HG02588 (cell line): ENCODE results near the gene TMEM158.
A peak's percentile ranks its signal among the peaks of the same experiment; 100 is the strongest.

Experiments used
- ATAC-seq: cut with Tn5 transposase; IDR thresholded peaks from one replicate; pipeline ENCODE4 v1.9.1; 2021; ENCODE audit warnings: mild to moderate bottlenecking, moderate library complexity; ENCODE audit not compliant: unreplicated experiment

TMEM158 gene

GRCh38 chr3:45226206-45226915, at the start of gene TMEM158:
Gene TMEM158 (minus strand): TSS chr3:45226287. CDS start chr3:45226027, 260 bp downstream.
- ATAC-seq = peak; percentile 81

DNA sequence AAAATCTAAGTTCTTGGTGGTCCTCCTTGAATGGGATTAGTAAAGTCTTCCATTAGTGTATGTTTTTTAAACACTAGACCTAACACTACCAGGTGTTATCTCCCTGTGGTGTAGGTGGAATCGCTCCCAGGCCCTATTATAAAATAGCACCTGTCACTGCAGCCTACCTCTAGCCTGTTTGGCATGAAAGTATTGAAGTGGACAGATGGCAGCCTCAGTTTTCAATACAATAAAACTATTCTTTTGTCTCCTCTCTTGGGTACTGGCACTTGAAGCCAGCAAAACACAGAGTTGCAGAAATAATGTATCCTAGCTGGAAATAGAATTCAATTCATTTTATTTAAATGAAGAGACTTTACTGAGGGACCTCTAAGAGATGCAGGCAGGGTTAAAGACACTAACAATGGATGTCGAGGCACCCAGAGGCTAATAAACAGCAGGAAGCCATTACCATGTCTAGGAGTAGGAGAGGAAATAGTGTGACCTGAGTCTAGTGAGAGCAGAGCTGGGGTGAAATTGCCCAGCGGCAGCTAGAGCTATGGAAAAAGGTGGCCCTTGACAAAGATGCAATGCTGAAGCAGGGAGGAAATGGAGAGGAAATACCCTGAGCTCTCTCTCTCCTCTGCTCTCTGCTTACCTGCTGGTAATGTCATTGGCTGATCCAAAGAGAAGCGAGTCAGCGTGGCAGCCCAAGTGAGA, 49.1 kb upstream of the TMEM158 start:
- ATAC-seq = no peak

- ATAC-seq = no peak
Observed at GRCh38 chr3:45273681-45274515, 47.8 kb upstream of the TMEM158 start.

GRCh38 chr3:45272828-45273470, 46.9 kb upstream of the TMEM158 start:
- ATAC-seq = no peak

DNA sequence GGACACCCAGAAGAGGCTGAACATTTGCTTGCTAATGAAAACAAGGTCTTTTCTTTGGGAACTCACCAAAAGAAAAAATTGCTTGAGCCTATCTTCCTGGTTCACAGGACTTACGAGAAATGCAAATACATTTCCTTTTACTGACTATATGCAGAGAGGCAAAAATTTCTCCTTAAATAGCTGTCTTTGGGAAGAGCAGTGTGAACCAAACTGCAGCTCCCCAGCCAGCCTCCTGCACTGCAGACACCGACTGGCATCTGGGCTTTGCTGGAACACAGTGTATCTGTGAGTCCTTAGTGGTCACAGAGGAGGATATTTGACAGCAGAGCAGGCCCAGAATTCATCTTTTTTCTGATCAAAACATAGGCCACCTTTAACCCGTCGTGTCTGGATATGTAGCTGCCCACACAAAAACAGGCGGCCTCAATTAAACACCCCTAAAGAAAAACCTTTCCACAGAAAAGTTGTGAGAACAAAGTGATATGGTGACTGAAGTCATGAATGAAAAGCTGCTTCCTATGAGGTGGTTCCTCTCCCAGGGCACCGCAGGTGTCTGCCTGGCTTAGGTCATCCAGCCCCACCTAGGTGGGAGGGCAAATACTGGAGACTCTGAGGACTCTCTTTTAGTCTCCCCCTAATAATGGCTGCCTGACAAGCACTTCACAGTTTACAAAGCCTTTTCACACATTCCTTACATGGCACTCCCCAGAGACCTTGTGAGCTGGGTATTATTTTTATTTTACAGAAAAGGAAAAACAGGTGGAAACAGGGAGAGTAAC, 46.1 kb upstream of the TMEM158 start:
- ATAC-seq = no peak

DNA sequence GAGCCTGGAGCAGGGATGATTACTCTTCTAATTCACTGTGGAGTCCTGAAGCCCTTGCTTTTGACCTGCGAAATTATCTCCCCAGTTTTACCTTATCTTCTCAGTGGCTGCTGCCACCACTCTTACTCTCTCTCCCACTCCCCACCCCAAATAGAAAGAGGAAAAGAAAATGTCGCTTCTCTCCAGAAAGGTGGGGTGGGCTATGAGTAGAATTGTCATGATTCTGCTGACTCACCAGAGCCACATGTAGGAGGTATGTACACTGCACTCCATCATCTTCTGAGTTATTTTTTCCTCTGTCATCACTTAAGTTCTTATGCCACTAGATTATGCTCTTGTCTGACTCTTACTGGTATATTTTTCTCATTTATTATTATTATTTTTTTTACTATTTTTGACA, 43.9 kb upstream of the TMEM158 start:
- ATAC-seq = no peak

- ATAC-seq = no peak
Observed at GRCh38 chr3:45267097-45267496, 41.0 kb upstream of the TMEM158 start.

DNA sequence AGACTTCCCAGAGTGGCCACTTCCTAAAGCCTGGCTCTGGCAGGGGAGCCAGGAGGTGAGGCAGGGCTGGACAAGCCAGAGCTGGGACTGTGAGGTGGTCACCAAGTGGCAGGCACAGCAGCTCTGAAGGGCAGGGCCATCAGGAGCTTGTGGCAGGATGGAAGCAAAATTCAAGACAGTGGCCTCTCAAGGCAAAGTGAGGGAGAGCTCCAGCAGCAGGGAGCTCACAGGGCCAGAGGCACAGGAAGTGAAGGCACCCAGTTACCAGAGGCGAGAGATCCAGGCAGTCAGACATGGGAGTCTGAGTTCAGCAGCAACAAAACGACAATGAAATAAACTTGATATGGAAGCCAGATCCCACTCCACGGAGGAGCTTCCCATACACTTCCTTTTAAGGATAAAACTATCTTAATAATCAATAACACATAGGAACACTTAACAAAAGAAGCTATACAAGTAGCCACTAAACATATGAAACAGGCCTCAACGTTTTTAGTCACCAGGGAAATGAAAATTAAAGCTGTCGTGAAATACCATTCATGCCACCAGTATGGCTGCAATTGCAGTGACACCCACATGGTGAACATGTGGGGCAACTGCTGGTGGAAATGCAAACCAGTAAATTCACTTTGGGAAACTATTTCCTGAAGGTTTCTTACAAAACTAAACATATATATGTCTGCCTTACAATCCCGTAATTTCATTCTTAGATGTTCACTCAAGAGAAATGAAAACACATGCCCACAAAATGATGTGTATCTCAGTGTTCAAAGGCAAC, 35.4 kb upstream of the TMEM158 start:
- no peak for ATAC-seq

DNA sequence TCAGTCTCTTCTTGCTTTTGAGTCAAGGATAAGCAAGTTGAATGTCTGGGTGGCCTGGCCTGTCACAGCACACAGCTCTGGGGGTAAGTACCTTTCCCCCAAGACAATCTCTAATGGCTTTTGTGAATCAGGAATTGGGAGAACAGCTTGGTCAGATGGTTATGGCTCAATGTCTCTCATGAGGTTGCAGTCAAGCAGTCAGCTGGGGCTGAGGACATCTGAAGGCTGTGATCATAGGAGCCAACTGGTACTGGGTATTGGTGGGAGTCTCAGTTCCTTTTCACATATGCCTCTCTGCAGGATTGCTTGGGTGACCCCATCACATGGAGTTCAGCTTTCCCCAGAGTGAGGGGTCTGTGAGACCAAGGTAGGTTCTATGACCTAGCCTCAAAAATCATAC, 33.0 kb upstream of the TMEM158 start:
- no peak for ATAC-seq

- ATAC-seq = no peak
Observed at GRCh38 chr3:45258317-45258716, 32.2 kb upstream of the TMEM158 start.

GRCh38 chr3:45253316-45253715, 27.2 kb upstream of the TMEM158 start:
- ATAC-seq = no peak

DNA sequence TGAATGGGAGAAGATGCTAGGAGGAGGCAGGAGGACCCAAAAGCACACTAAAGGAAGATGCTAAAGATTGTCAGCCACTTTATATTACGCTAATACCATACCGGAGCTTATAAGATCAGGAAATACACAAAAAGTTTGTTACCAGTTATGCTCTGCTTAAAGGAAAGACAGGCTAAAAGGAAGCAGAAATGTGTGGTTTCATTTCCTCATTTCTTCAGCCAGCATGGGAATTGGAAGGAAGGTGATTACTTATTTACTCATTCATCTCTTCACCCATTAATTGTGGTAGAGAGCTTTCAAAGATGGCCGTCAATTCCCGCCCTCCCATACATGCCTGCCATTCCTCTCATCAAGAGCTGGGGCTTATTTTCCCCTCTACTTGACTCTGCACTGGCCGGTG, 26.7 kb upstream of the TMEM158 start:
- no peak for ATAC-seq

- ATAC-seq = no peak
Observed at GRCh38 chr3:45249391-45249790, 23.3 kb upstream of the TMEM158 start.

GRCh38 chr3:45246241-45246640, 20.2 kb upstream of the TMEM158 start:
- no peak for ATAC-seq

- ATAC-seq = no peak
Observed at GRCh38 chr3:45244356-45244755, 18.3 kb upstream of the TMEM158 start.

DNA sequence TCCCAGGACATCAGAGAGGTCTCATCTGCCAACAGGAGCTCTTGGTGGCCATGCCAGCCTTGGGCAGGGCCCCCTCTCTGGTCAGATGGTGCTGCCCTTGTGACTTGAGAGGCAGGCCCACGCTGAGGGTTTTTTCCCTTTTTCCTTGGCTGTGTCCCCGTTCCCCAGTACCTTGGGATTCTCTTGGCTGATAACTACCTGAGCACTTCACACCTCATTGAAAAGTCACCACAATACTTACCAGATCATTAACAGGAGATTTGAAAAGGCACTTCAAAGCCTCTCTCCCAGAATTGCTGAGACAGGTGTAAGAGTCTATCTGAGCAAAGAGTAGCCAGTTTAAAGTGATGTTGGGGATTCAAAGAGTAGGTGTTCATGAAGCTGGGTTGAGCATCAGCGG, 15.1 kb upstream of the TMEM158 start:
- ATAC-seq = no peak

DNA sequence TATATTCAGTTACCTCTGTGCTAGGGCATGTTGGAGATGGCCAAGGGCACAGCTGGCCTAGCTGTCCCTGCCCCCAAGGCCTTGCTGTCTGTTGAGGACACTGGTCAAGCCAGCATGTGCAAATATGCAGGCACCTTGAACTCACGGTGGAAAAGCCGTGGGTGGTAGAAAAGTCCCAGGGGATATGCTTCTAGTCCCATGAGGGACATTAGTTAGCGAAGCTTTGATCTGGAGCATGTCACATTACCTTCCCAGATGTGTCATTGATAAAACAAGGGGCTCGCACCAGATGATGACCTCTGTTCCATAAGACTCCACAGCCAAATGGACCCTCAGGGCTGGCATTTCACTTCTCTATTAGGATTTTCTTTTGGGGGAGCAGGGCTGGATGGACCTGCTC, 14.2 kb upstream of the TMEM158 start:
- no peak for ATAC-seq

GRCh38 chr3:45239254-45239653, 13.2 kb upstream of the TMEM158 start:
- no peak for ATAC-seq

- ATAC-seq = no peak
Observed at GRCh38 chr3:45236964-45237363, 10.9 kb upstream of the TMEM158 start.

- no peak for ATAC-seq
Observed at GRCh38 chr3:45235409-45235808, 9.3 kb upstream of the TMEM158 start.
